ENCODE results near the gene CAVIN1.
A peak's percentile ranks its signal among the peaks of the same experiment; 100 is the strongest.
"Not testable (repeated sequence)": the region's sequence is repeated elsewhere in the genome, so short reads cannot be mapped to it uniquely, and the experiment has no call there.

CAVIN1 gene

GRCh38 chr17:42431758-42432161 lies 8.7 kb upstream of the CAVIN1 start:
- no peak for DNase-seq (ENCODE audit: low read depth, low spot score)

- DNase-seq (ENCODE audit: low read depth, low spot score) = no peak
Measured at GRCh38 chr17:42429726-42430447, 6.8 kb upstream of the CAVIN1 start.

- peak; percentile 80 for DNase-seq (ENCODE audit: low read depth, low spot score)
Measured at GRCh38 chr17:42428141-42428944, 5.3 kb upstream of the CAVIN1 start.

- no peak for DNase-seq (ENCODE audit: low read depth, low spot score)
Measured at GRCh38 chr17:42424991-42425610, 2.0 kb upstream of the CAVIN1 start.

- DNase-seq (ENCODE audit: low read depth, low spot score) = no peak
Measured at GRCh38 chr17:42423766-42424165, 710 bp upstream of the CAVIN1 start.

- no peak for DNase-seq (ENCODE audit: low read depth, low spot score)
Measured at GRCh38 chr17:42422412-42422957, 571 bp downstream of the CAVIN1 start.

- no peak for DNase-seq (ENCODE audit: low read depth, low spot score)
Measured at GRCh38 chr17:42421507-42422338, 1.3 kb downstream of the CAVIN1 start.

GRCh38 chr17:42421136-42421506 lies 1.9 kb downstream of the CAVIN1 start:
- no peak for DNase-seq (ENCODE audit: low read depth, low spot score)

- DNase-seq (ENCODE audit: low read depth, low spot score) = not testable (repeated sequence)
Measured at GRCh38 chr17:42417981-42418380, 5.1 kb downstream of the CAVIN1 start.

GRCh38 chr17:42414704-42415409 lies 8.2 kb downstream of the CAVIN1 start:
- no peak for DNase-seq (ENCODE audit: low read depth, low spot score)

- DNase-seq (ENCODE audit: low read depth, low spot score) = no peak
Measured at GRCh38 chr17:42413464-42414040, 9.5 kb downstream of the CAVIN1 start.

- DNase-seq (ENCODE audit: low read depth, low spot score) = no peak
Measured at GRCh38 chr17:42411905-42412679, 11.0 kb downstream of the CAVIN1 start.

- no peak for DNase-seq (ENCODE audit: low read depth, low spot score)
Measured at GRCh38 chr17:42411361-42411760, 11.7 kb downstream of the CAVIN1 start.

GRCh38 chr17:42410319-42410685 lies 12.8 kb downstream of the CAVIN1 start:
- no peak for DNase-seq (ENCODE audit: low read depth, low spot score)

- DNase-seq (ENCODE audit: low read depth, low spot score) = no peak
Measured at GRCh38 chr17:42409523-42410318, 13.3 kb downstream of the CAVIN1 start.

GRCh38 chr17:42408061-42408460 lies 15.0 kb downstream of the CAVIN1 start:
- DNase-seq (ENCODE audit: low read depth, low spot score) = no peak

GRCh38 chr17:42407289-42407836 lies 15.7 kb downstream of the CAVIN1 start:
- no peak for DNase-seq (ENCODE audit: low read depth, low spot score)

GRCh38 chr17:42406615-42407288 lies 16.3 kb downstream of the CAVIN1 start:
- DNase-seq (ENCODE audit: low read depth, low spot score) = no peak

Data from smooth muscle cell of the brain vasculature (primary cell).